HT-29 (cell line): ENCODE data around the gene SLC43A2. TPM values are rescaled to one million over a fixed set of nuclear protein-coding genes. Genes with fewer than 3 reads are reported as not detected.

Source experiments
- DNase-seq: peaks from one replicate; pipeline ENCODE4 v3.0.0-alpha.2; 2015; ENCODE audit warnings: low spot score
- total RNA-seq: library from RNA; depleted of rRNA; stranded (reverse); fragments of >200 nt; shearing (Covaris generic); gene quantifications from 2 replicates; pipeline ENCODE4 v1.2.3, GENCODE V29; 2014

SLC43A2 gene
- total RNA-seq, 1 experiment from 2014 or later = 34.0 TPM

GRCh38 chr17:1643999-1644492, 15.4 kb upstream of the SLC43A2 start:
- DNase-seq = peak; percentile 25

- peak; percentile 64 for DNase-seq
These were observed 14.8 kb upstream of the SLC43A2 start for GRCh38 chr17:1643293-1643998.

- no peak for DNase-seq
These were observed 12.4 kb upstream of the SLC43A2 start for GRCh38 chr17:1641065-1641403.

DNA sequence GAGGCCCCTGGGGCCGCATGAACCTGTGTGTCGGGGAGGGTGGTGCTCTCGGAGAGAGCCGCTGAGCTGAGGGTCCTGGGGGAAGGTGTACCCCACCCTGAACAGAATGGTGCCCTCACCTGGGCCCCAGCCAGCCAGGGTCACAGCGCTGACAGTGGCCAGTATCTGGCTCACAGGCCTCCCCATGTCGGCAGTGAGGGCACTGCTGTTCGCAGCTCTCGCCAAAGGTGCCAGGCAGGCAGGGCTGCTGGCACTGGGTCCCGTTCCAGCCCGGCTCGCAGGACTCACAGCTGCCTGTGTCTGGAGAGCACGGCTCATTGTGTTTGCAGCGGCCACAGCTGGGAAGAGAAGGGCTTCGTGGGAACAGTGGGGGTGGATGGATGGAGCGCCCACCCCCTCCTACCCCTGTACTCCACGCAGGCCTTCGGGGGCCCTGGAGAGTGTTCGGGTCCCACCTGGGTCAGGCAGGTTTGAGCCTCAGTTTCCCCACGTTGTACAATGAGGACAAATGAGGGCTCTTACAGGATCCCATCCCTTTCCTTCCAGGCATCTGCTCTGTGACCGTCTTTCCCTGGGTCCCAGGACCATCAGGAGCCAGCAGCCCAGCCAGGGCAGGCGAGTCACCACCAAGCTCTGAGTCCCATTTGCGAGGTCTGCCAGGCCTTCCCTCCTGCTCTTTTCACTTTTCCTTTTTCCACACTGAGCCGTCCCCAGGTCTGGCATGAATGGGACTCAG, 11.9 kb upstream of the SLC43A2 start:
- DNase-seq = no peak

DNA sequence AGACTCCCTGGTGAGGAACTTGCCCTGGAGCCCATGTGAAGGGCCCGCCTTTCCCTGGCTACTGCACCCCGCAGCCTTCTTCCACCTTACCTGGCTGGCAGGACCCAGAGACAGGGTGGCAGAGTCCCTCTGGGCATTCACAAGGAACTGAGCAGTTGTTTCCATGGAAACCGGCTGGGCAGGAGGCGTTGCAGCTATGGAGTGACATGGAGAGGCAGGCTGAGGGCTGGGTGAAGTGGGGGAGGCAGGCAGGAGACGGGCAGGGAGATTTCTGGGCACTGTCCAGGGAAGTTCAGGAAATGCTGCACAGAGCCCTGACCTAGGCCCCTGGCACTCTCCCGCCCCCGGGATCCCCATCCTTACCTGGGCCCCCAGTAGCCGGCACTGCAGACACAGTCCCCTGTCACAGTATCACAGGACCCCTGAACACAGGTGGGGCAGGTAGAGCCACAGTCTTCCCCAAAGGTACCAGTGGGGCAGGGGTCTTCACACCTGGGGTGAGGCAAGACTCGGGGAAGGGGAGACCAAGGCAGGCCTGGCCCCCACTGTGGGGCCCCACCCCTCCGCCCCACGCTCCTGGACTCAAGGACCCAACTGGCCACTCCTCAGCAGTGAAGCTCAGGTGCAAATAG, 11.0 kb upstream of the SLC43A2 start:
- DNase-seq = no peak

GRCh38 chr17:1638624-1639300, 10.1 kb upstream of the SLC43A2 start:
- DNase-seq = no peak

- no peak for DNase-seq
These were observed 9.5 kb upstream of the SLC43A2 start for GRCh38 chr17:1638171-1638590.

GRCh38 chr17:1636732-1637285, 8.2 kb upstream of the SLC43A2 start:
- no peak for DNase-seq

GRCh38 chr17:1635675-1636465, 7.2 kb upstream of the SLC43A2 start:
- DNase-seq = no peak

DNA sequence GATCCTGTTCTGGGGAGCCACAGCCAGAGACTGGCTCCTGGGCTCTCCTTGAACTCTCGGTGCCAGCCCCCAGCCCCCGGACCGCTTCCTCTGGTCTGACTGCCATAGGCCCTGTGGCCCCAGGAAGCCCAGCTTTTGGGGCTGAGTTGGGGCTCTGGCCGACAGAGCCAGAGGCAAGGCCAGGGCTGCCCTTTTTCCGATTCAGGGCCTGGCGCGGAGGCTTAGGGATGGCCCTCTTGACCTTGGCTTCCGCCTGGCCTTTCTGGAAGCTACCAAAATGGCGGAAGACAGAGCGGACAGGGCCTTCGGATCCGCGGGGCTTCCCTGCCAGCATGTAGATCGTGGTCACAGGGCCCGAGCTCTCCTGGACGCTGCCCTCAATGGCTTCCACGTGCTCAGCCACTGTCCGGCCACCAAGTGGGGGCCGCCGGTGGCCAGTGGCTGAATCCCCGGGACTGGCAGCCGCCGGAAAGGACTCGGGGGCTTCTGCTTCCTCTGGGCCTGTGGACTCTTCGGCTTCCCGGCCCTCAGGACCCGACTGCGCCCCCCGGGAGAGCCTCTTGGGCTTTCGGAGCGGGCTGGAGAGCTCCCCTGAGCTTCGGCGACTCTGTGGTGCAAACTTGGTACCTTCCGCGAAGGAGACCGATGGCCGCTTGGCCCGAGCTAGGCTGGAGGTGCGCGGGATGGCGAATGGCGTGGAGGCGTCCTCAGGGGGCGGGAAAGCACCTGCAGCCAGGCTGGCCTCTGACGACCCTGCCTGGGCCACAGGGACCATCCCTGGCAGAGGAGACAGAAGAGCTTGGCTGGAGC, 6.4 kb upstream of the SLC43A2 start:
- no peak for DNase-seq

GRCh38 chr17:1630662-1631061, 2.0 kb upstream of the SLC43A2 start:
- DNase-seq = no peak

DNA sequence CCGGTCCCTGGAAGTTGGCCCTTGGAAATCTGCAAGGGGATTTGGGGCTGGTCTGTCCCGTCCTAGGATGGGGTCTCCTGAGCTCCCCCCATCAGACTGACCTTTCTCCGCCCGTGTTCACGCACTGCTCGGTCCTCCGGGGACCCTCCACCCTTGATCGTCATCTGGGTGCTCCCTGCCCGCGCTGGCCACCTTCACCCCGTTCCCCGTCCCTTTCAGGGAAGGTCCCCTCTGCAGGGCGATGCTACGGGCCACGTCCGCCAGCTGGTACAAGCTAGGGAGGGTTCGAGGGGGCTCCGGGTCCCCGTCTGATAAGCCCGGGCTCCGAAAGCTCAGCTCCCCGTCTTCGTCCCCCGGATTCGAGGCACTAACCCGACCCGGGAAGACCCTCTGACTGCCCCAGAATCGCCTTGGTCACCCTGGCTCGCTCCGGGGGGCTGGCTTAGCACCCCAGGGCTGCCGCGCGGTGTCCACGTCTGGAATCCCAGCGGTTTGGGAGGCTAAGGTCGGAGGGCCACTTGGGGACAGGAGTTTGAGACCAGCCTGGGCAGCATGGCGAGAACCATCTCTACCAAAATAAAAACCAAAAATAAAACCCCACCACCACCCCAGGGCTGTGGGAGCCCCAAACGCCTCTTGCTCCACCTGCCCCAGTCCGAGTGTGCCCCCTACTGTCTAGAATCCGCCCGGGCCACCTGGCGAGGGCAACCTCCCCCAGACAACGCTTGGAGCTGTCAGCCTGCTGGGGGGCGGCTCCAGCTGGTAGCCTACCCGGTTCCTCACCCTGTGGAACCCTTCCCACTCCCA, 1.1 kb upstream of the SLC43A2 start:
- DNase-seq = peak; percentile 53

GRCh38 chr17:1628856-1629503, 346 bp upstream of the SLC43A2 start:
- peak; percentile 85 for DNase-seq

GRCh38 chr17:1627182-1627981, 1.3 kb downstream of the SLC43A2 start:
- DNase-seq = no peak

DNA sequence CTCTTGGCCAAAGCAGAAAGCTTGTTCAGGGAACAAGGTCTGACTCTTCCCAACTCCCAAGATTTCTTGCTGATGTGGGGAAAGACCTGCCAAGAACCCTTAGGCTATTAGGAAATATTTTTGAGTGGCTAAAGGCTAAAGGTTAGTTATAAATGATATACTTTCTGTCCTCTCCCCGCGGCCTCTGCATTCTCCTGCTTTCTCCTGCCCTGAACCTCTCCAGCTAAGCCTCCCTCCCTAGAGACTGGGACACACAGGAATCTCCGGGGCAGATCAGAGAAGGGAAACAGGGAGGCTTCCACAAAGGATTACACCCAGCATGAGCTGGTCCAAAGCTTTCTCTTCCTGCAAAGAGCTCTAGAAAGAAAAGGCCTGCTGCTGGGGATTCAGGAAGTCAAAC, 2.3 kb downstream of the SLC43A2 start:
- no peak for DNase-seq

DNA sequence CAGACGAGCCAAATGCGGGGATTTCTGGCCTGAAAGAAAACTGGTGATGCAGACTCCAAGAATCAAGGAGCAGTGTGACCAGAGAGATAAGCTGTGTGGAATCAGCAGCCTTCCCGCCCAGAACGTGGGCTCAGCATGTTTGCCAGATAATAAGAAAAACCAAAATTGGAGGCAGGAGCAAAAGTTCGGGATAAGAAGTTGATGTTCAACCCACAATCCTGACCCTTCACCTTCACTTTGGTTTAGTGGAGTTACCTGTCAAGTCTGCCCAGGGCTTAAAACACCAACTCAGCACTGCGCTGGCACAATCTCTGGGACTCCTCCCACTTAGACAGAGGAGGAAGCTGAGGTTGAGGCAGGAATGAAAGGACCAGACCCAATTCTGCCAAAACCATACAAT, 3.1 kb downstream of the SLC43A2 start:
- no peak for DNase-seq

GRCh38 chr17:1625053-1625452, 3.6 kb downstream of the SLC43A2 start:
- DNase-seq = no peak

- DNase-seq = no peak
These were observed 4.0 kb downstream of the SLC43A2 start for GRCh38 chr17:1624650-1625049.
